Lower leg skin (tissue), 3 donors: Measurements from ENCODE around the gene OBSCN.

Source experiments
- POLR2A ChIP-seq, 2 donors: fragments of 450-650 bp; IDR thresholded peaks; one replicate each; pipeline ENCODE4 v1.6.1; 2016 to 2017; ENCODE audit warnings: antibody characterized with exemption in 2 of 2, mild to moderate bottlenecking in 1 of 2, moderate library complexity in 1 of 2
- TF ChIP-seq, protein P1 (sequence below), 3 donors: fragments of 450-650 bp; IDR thresholded peaks; one replicate each; pipeline ENCODE4 v1.5.1; 2016; ENCODE audit warnings: antibody characterized with exemption in 3 of 3, mild to moderate bottlenecking in 3 of 3, moderate library complexity in 2 of 3

- no peak for TF ChIP-seq POLR2A (IDR thresholded peaks at IDR 0.05)
- TF ChIP-seq, protein P1, sequence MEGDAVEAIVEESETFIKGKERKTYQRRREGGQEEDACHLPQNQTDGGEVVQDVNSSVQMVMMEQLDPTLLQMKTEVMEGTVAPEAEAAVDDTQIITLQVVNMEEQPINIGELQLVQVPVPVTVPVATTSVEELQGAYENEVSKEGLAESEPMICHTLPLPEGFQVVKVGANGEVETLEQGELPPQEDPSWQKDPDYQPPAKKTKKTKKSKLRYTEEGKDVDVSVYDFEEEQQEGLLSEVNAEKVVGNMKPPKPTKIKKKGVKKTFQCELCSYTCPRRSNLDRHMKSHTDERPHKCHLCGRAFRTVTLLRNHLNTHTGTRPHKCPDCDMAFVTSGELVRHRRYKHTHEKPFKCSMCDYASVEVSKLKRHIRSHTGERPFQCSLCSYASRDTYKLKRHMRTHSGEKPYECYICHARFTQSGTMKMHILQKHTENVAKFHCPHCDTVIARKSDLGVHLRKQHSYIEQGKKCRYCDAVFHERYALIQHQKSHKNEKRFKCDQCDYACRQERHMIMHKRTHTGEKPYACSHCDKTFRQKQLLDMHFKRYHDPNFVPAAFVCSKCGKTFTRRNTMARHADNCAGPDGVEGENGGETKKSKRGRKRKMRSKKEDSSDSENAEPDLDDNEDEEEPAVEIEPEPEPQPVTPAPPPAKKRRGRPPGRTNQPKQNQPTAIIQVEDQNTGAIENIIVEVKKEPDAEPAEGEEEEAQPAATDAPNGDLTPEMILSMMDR (IDR thresholded peaks at IDR 0.05) = no peak
These were observed 153.7 kb downstream of the OBSCN start for GRCh38 chr1:228361314-228362140.
